Mucosa of descending colon (tissue), 3 donors: ENCODE measurements around the gene SPOCD1. TPM values are rescaled to one million over a fixed set of nuclear protein-coding genes. Genes with fewer than 3 reads are reported as not detected.

Experiments
- ATAC-seq: fragments of 200-7000 bp; cut with Tn5 transposase; one replicate; pipeline ENCODE4 v1.9.1; 2020; ENCODE audit warnings: mild to moderate bottlenecking, moderate library complexity
- DNase-seq, 3 donors: peaks; one replicate each; pipeline ENCODE4 v3.0.0-alpha.2; 2020
- H3K36me3 ChIP-seq: fragments of 200-600 bp; one replicate; pipeline ENCODE4 v1.8.0; 2021; ENCODE audit warnings: low read depth, mild to moderate bottlenecking
- H3K4me1 ChIP-seq: fragments of 200-600 bp; one replicate; pipeline ENCODE4 v1.8.0; 2021; ENCODE audit warnings: low read depth, mild to moderate bottlenecking
- H3K4me3 ChIP-seq: fragments of 200-600 bp; one replicate; pipeline ENCODE4 v1.8.0; 2021; ENCODE audit warnings: mild to moderate bottlenecking
- H3K9me3 ChIP-seq: fragments of 200-600 bp; one replicate; pipeline ENCODE4 v1.8.0; 2021; ENCODE audit warnings: mild to moderate bottlenecking
- intact Hi-C, 2 donors: fragments of 100-400 bp; cut with DNase I in 1 of 2; cut with micrococcal nuclease in 1 of 2; formaldehyde crosslinking; loops; one replicate each; pipeline versions ENCODE4 v1.11.0 to v1.11.1; 2022; cut with DNase I, micrococcal nuclease
- total RNA-seq, 3 donors: library from RNA; stranded (reverse); fragmentation: NEBNext Ultra II Directional in 2 of 3; extraction: Animal tissue kit (Norgen Biotek cat#: 25700) in 2 of 3; gene quantifications; one replicate each; pipeline versions ENCODE4 v1.2.1 to v1.2.4, GENCODE V29; 2021 to 2023
- TF ChIP-seq, protein P1 (sequence below): fragments of 200-600 bp; IDR thresholded peaks from one replicate; pipeline ENCODE4 v1.8.0; 2022; ENCODE audit warnings: antibody characterized with exemption, mild to moderate bottlenecking
- donor health status: DM: no; HTN: no; CAD: no; lungs with moderate emphysema.
- donor health status: DM: no; HTN: no; CAD: no.
- donor health status: DM: no; HTN: yes; CAD: no.

Gene SPOCD1
- total RNA-seq, 3 donors from 2014 or later, result 0.99 TPM; not detected in 2

DNA sequence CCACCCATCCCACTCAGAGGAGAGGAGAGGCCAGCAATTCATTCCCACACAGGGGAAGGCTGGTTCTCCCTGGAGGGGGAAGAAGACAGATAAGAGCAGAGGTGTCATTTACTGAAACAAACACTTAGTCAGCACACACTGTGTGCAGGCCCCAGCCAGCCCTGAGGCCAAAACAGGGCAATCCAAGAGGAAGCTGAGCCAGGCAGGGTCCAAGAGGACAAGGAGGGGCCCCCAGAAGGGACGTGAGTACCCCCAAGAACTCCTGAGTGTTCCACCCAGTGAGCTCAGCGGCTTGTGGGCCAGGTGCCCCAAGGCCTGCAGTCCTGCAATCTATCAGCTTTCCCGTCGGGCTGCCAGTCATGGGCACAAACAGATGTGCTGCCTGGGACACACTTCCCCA, 67.5 kb downstream of the SPOCD1 start:
- Histone ChIP-seq H3K36me3 (no peaks in the 10 kb centered on the region), H3K4me3 (no peak overlapping the region), H3K9me3 (no peaks in the 10 kb centered on the region), H3K4me1 (peaks cover 2% of the 10 kb centered on the region)
- TF ChIP-seq, protein P1, sequence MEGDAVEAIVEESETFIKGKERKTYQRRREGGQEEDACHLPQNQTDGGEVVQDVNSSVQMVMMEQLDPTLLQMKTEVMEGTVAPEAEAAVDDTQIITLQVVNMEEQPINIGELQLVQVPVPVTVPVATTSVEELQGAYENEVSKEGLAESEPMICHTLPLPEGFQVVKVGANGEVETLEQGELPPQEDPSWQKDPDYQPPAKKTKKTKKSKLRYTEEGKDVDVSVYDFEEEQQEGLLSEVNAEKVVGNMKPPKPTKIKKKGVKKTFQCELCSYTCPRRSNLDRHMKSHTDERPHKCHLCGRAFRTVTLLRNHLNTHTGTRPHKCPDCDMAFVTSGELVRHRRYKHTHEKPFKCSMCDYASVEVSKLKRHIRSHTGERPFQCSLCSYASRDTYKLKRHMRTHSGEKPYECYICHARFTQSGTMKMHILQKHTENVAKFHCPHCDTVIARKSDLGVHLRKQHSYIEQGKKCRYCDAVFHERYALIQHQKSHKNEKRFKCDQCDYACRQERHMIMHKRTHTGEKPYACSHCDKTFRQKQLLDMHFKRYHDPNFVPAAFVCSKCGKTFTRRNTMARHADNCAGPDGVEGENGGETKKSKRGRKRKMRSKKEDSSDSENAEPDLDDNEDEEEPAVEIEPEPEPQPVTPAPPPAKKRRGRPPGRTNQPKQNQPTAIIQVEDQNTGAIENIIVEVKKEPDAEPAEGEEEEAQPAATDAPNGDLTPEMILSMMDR, result no peak
- intact Hi-C loops, result no loop called here
- ATAC-seq (no peak), DNase-seq (no peak)

DNA sequence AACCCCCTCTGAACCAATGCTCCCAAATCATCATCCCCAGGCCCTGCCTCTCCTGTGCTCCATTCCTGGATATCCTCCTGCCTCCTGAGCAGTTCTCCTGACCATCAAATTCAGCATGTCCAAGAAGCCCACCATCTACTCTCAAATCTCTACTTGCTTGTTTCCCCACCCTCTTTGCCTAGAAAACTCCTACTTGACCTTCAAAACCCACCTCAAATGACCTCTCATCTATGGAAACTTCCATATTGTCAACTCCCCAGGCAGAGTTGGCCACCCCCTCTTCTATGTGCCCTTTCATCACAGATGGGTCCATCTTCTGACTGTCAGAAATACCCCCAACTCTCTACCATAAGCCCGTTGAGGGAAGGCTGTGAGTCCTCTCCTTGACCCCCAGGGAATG, 68.5 kb downstream of the SPOCD1 start:
- no peaks in the 10 kb centered on the region for H3K4me1 ChIP-seq

GRCh38 chr1:31746687-31747086, 69.1 kb downstream of the SPOCD1 start:
- H3K9me3 ChIP-seq, result no peaks in the 10 kb centered on the region
- intact Hi-C loops, result no loop called here
- TF ChIP-seq, protein P1, result no peak
- H3K4me3 ChIP-seq, result no peak overlapping the region
- H3K4me1 ChIP-seq, result no peaks in the 10 kb centered on the region
- ATAC-seq (no peak), DNase-seq (no peak)
- no peaks in the 10 kb centered on the region for H3K36me3 ChIP-seq

More for the DNA sequence above, 68.5 kb downstream of the SPOCD1 start:
- TF ChIP-seq, protein P1, result no peak
- no peak for DNase-seq
- no peak overlapping the region for H3K4me3 ChIP-seq
- ATAC-seq, result no peak
- H3K36me3 ChIP-seq, result no peaks in the 10 kb centered on the region
- intact Hi-C loops, result no loop called here
- no peaks in the 10 kb centered on the region for H3K9me3 ChIP-seq

DNA sequence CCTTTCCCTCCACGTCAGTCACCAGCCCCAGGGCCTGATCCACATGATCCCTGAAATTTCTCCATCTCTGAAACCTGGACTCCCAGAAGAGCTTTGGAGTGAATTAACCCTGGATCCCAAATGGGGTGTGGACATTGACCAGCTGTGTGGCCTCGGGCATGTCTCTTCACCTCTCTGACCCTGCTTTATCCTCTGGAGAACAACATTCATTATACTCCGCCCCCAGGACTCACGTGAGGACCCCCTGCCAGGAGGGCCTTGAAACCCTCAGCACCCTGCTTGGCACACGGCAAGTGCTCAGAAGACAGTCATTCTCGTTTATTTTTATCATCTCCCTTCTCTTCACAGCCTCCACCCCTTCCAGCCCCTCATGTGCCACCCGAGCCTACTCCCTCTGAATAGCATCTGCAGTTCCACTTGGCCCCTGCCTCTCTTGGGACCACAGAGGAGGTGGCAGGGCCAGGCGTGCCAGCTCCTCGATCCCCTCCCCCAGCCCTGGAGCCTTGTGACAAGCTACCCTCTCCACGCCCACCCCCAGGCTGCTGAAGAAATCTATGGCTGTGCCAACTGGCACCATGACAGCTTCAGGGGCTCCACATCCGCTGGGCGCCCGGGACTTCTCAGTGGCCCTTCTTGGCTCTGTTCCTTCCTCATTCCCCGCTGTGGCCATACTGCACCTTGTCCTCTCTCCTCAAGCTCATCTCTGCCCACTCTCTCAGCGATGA, 69.7 kb downstream of the SPOCD1 start:
- DNase-seq (no peak), ATAC-seq (no peak)
- Histone ChIP-seq H3K36me3 (no peaks in the 10 kb centered on the region), H3K4me3 (no peak overlapping the region), H3K9me3 (no peaks in the 10 kb centered on the region), H3K4me1 (no peaks in the 10 kb centered on the region)
- TF ChIP-seq, protein P1, result no peak
- intact Hi-C loops, result no loop called here

GRCh38 chr1:31745096-31745945, 70.5 kb downstream of the SPOCD1 start:
- intact Hi-C loops, result no loop called here
- peak; percentile 85 for ATAC-seq
- TF ChIP-seq, protein P1, result peak; percentile 44
- Histone ChIP-seq H3K36me3 (no peaks in the 10 kb centered on the region), H3K9me3 (no peaks in the 10 kb centered on the region), H3K4me1 (no peaks in the 10 kb centered on the region), H3K4me3 (no peak overlapping the region)
- peak in 2 of 3 donors; percentile 79 to 81 for DNase-seq
